Activated T-cell treated with anti-CD3 and anti-CD28 coated beads, Interleukin-2, amount 50 U/mL, for 1 hour (primary cell): Measurements from ENCODE around the gene PM20D2.
"Not testable (repeated sequence)": the region's sequence is repeated elsewhere in the genome, so short reads cannot be mapped to it uniquely, and the experiment has no call there.

Experiments used
- DNase-seq: peaks from one replicate; pipeline ENCODE4 v3.0.0-alpha.2; 2020

Gene PM20D2, protein sequence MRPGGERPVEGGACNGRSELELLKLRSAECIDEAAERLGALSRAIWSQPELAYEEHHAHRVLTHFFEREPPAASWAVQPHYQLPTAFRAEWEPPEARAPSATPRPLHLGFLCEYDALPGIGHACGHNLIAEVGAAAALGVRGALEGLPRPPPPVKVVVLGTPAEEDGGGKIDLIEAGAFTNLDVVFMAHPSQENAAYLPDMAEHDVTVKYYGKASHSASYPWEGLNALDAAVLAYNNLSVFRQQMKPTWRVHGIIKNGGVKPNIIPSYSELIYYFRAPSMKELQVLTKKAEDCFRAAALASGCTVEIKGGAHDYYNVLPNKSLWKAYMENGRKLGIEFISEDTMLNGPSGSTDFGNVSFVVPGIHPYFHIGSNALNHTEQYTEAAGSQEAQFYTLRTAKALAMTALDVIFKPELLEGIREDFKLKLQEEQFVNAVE

DNA sequence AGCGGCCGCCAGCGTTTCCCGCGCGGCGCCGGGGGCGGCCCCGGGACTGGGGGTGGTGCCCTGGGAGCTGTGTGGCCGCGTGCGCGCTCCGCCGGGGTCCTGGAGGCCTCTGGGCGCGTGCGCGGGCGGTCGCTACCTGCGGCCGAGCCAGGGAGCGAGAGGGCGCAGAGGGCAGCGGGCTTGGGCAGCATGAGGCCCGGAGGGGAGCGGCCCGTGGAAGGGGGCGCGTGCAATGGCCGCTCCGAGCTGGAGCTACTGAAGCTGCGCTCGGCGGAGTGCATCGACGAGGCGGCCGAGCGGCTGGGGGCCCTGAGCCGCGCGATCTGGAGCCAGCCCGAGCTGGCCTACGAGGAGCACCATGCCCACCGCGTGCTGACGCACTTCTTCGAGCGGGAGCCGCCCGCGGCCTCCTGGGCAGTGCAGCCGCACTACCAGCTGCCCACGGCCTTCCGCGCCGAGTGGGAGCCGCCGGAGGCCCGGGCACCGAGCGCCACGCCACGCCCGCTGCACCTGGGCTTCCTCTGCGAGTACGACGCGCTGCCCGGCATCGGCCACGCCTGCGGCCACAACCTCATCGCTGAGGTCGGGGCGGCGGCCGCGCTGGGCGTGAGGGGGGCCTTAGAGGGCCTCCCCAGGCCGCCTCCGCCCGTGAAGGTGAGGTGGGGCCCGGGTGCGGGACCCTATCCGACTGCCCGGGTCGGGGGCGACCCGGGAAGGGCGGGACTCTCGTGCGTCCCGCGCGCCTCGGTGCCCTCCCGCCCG, at the start of gene PM20D2:
Gene PM20D2 (plus strand): TSS at position 100 of the 762 bp plus-strand sequence. CDS start 90 bp downstream, at position 190.
- DNase-seq: peak; percentile 71

DNA sequence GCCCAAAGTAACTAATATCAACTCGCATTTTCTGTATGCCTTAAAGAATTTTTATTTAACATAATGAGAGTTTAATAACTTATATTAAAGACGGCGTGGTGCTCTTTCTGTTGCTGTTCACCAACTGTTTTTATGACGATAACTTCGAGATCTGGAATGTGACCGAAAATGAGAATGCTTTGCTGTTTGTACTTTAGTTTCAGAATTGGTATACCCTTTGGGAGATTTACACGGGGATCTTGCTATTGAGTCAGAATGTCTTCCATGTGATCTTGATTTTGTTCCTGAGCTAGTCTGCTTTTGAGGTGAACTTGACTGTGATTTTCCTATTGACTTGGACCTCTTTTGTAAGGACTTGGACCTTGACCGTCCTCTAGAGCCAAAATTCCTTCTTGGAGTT, 47.4 kb upstream of the PM20D2 start:
- DNase-seq: no peak

DNA sequence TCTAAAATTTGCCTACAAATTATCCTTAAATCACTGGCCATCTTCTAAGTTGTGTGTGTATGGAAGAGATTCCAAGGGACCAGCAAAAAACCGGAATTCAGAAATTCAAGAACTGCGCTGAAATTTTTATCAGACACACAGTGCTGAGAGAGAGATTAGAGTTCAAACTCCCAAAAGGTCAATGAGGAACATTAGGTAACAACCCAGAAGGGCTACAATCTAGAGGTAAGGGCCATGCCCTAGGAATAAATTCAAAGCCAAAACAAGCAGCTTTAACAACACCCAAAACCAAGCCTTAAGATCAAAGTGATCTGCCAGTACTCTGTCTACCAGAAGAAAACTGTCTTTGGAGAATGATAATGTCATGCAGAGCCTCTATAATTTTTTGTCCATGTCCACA, 45.7 kb upstream of the PM20D2 start:
- DNase-seq: no peak

DNA sequence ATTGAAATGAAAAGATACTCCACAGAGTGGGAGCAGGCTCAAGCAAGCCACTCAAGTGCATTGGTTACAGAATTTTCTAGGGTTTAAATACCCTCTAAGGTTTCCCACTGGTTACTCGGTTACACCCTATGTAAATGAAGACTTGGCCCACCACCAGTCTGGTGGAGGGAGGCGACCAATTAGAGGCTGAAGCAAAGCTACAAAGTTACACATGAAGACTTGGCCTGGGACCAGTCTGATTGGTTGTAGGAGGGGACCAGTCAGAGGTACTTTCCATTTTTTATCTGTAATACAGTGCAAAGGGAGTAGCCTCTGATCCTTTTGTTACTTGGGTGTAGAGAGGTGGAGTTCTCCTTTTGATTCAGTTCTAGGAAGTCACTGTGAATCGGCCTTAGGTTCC, 35.6 kb upstream of the PM20D2 start:
- DNase-seq: no peak

DNA sequence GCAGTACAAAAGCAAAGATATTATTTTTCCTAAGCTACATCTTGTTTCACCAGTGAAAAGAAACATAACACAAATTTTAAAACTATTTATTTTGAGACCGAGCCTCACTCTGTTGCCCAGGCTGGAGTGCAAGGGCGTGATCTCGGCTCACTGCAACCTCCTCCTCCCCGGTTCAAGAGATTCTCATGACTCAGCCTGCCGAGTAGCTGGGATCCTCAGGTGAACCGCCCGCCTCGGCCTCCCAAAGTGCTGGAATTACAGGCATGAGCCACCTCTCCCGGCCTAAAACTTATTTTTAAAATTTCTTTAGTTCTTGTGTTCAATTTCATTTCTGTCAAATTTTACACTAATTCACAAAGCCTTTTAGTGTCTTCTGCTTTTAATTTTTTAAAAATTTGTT, 33.9 kb upstream of the PM20D2 start:
- no peak for DNase-seq

DNA sequence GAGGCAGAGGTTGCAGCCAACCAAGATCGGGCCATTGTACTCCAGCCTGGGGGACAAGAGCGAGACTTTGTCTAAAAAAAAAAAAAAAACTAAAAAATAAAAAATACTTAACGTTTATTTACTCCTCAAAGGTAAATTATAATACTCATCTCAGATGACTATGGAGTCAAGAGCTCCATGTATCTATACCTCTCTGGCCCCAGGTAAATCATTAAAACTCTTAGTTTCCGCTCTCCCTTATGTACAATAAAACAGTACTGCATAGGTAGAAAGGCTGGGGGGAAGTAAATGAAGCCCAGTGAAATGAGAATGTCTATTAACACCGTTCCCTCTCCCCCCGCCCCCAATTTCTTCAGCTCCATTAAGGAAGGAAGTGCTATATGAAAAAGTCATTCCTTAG, 29.2 kb upstream of the PM20D2 start:
- no peak for DNase-seq

DNA sequence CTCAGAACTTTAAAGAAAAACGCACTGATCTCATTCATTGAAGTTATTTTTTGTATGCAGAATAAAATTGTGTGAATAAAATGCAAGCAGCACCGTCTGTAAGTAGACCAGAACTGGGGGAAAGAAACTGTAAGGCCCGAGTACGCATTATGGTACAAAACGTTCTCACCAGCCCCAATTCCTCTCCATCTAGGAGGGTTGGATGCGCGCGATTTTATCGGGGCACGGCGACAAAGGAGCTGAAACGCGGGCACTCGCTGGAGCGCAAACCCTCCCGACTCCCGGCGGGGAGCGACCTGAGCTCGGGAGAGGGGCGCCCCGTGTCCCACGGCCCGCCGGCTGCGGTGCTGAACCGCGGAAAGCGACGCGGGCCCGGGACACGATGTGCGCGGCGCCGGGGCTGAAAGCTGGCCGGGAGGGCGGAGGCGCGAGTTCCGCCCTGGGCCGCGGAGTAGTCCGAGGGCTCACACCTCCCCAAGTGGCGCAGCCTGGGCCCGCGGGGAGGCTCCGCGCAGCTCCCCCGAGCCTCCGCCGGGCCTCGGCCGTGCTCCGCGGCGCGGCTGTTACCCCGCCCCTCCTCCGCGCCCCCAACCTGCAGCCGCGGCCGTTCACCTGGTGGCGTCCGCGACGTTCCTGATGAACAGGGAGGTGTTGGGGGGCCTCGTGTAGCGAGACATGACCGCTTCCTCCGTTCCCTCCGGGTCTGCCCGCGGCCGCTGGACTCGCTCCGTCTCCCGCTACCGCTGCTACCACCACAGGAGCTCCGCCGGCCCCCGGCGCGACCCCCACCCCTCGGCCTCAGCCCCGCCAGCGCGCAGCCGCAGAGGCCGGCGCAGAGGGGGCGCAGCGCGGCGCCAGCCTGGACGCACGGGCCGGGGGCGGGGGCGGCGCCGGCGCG, 28.4 kb upstream of the PM20D2 start, which contains the start of gene SRSF12:
Gene SRSF12 (minus strand): TSS at position 861 of the 898 bp plus-strand sequence. CDS start 184 bp downstream, at position 677.
- peak; percentile 54 for DNase-seq

DNA sequence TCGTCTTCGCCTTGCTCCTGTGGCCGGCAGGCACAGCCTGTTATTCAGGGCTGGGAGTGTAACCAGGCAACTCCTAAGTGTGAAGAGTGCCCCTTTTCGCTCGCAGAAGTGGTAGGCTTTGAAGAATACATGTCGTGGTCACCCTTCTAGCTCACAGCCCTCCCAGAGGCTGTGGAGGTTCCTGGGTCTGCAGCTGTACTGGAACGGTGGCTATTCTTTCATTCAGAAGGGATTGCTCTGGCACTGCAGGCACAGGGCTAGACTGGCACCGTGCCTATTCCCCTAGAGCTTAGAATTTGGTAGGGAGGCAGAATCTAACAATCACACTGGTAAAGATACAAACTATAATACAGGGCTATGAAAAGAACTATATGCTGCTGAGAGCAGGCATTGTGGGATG, 26.9 kb upstream of the PM20D2 start:
- DNase-seq: no peak

DNA sequence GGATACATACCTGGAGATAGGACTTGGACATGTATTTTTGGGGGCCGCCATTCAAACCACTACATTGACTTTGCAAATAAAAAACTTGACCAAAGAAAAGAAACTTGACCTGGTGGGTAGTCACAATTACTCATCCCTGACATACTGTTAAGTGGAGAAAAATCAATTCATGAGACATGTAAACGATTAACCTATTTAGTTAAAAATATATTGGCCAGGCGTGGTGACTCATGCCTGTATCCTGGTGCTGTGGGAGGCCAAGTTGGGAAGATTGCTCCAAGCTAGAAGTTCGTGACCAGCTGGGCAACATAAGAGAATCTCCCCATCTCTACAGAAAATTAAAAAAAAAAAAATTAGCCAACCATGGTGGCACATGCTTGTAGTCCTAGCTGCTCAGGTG, 25.5 kb upstream of the PM20D2 start:
- DNase-seq: no peak

DNA sequence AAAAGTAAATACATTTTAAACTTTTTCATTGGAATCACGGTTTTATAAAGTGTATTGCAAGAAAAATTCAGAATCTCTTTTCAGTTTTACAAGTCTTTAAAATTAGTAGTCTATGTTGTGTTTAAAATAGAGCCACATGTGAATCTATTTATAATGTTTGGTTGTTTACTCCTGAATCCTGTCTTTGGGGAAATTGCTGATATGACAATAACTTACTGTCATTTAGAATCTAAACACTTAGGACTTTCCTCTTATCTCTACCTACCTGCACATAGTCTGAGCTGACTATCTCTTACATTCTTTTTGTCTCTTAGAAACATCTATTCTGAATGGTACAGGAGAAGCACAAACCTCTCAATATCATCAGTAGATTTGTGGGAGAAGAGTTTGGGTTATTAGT, 23.9 kb upstream of the PM20D2 start:
- DNase-seq: no peak

DNA sequence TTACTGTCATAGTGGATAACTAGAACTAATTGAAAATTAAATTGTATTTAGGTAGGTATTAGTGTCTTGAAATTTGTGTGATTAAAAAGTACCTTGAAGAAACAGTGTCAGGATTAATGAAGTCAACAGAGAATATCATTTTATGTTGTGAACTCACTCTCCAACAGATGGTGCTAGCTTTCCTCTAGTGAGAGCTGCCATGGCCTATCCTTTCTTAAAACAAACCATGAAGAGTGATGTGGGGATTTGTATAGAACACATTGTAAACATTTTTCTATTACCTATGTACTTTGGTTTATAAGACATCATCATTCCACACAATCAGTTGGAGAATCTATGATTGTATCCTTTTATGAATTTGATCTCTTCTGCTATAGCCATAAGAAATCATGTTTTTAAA, 23.2 kb upstream of the PM20D2 start:
- DNase-seq: no peak

DNA sequence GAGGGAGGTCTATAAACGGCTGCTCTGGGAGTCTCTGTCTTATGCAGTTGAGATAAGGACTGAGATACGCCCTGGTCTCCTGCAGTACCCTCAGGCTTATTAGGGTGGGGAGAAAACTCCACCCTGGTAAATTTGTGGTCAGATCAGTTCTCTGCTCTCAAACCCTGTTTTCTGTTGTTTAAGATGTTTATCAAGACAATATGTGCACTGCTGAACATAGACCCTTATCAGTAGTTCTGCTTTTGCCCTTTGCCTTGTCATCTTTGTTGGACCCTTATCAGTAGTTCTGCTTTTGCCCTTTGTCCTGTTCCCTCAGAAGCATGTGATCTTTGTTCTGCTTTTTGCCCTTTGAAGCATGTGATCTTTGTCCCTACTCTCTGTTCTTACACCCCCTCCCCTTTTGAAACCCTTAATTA, 17.6 kb upstream of the PM20D2 start:
- not testable (repeated sequence) for DNase-seq

DNA sequence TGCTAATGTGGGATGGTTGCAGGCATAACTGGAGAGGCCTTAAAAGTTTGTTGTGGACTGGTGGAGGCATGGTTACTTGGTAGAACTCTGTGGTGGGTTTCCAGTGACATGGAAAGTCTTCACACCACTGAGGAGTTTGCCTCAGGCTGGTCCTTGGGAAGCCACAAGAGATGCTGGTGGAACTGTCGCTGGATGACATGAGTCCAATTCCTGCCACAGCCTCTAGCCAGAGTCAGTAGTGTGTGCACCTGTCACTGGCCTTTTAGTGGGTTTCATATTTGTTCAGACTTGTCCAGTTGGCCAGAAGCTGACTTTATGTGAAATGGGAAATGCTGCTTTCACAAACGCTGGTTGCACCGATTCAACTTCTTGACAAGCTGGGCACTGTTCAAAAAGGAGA, 14.3 kb upstream of the PM20D2 start:
- DNase-seq: no peak

DNA sequence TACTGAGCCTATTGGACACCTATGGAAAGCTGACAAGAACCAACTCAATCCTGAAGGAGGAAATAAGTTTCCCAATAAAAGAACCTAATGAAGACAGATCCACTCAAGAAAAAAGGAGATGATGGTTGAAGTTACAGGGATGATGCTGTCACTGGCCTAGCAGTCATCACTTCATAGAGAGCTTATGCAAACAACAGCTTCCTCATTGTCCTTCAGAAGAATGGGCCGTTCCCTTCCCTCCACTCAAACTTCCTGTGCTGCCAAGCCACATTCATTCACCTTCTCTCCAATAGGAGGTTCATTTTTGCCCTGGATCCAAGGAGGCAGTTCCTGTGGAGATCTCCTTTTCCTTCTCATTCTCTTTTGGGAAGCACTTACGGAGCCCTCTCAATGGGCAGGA, 13.8 kb upstream of the PM20D2 start:
- DNase-seq: no peak

DNA sequence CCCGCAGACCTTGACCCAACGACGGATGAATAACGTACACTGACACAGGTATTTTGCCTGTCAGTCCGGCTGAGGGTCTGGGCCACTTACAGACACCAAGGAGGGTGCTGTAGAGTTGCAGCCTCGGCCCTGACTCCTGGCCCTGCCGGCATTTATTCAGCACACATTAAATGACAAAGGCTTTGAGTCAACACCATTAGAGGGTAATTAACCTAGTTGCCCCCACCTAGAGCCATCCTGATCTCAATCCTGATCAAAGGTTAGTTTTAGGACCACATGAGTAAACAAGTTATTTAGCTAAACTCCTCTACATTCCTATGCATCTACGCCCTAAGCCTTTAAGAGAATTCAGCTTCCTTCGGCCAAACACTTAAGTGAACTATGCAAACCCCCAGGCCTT, 11.9 kb upstream of the PM20D2 start:
- DNase-seq: no peak

DNA sequence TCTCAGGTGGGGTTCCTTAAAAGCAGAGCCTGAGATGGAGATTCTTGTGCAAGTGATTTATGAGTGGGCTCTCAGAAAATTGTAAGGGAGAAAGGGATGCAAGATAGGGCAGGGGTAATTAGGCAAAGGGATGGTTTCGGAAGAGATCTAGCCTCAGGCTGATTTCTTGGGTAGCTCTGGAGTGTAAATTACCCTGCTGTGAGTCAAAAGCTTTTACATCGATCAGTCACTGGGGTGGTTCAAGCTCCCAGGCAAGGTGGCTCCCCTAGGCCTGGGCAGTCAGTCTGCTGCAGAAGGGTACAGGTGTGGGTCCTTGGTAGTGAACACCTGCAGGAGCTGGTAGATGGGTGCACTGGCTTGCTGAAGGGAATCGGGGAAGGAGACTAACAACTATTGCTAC, 11.1 kb upstream of the PM20D2 start:
- DNase-seq: no peak

DNA sequence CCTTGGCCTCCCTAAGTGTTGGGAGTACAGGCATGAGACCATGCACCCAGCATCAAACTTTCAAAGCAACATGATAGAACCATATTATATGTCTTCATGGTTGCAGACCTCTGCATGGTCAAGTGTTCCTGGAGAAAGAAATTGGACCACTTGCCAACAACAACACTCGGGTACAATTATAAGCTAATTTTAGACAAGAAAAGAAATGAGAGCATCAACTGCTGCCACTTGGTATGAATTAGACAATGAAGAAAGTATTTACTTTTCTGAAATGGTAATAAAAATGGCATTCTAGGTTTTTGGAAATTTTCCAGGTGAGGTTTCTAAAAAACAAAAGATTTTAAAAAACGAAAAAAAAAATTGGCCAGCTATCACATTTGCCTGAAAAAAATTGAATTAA, 7.7 kb upstream of the PM20D2 start:
- no peak for DNase-seq

DNA sequence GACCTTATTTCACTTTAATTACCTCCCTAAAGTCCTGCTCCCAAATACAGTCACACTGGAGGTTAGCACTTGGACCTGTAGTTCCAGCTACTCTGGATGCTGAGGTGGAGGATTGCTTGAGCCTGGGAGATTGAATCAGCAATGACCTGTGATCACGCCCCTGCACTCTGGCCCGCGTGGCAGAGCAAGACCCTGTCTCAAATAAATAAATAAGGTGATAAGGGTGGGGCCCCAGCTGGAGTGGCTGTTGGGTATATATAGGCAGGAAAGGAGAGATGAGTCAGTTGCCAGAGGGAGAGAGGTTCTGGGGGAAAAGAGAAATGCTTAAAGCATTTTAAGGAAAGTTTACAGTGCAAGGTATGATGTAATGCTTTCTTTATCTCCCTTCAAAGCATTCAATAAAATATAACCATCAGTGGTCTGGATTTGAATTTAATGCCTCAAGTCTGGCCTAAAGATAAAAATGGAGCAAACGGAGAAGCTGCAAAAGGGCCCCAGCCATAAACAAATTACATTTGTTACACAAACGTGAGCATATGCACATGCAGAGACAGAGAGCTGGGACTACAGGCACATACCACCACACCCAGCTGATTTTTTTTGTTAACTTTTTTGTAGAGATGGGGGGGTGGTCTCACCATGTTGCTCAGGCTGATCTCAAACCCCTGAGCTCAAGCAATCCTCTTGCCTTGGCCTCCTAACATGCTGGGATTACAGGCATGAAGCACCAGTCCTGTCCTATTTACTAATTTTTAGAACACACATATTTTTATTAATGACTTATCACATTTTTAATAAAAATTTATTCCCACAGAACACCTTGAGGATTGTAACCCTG, 6.1 kb upstream of the PM20D2 start:
- no peak for DNase-seq

DNA sequence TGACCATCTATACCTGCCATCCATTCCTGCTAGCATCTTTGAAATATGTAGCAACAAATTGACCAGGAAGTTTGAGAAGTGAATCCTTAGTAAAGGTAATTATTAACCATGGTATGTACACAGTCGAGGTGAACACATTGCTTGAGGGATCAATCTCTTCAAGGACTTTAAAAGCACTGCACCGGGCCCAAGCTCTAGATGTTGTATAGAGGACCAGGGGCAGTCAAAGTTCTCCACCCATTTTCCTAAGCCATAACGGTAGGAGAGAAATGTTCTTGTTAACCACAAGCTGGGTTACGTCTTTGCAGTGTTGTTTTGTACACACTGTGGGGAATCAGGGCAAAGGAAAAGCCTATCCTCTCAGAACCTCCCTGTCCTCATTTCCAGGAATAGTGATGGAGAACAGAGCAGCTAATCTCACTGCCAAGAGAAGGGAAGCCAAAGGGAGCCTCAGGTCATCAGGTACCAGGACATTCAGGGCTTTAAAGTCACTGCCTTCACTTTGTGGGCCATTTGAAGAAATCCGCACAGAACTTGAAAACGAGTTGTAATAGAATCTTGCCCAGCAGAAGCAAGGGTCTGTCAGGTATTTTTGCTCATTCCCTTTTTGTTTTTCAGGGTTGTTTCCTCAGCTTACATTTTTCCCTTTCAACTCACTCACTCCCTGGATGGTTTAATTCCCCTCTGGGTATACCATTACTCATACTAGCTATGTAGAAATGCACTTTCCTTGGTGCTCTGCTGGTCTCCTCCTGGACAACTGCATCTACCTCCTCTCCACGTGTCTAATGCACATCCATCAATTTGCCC, 5.3 kb upstream of the PM20D2 start:
- no peak for DNase-seq

DNA sequence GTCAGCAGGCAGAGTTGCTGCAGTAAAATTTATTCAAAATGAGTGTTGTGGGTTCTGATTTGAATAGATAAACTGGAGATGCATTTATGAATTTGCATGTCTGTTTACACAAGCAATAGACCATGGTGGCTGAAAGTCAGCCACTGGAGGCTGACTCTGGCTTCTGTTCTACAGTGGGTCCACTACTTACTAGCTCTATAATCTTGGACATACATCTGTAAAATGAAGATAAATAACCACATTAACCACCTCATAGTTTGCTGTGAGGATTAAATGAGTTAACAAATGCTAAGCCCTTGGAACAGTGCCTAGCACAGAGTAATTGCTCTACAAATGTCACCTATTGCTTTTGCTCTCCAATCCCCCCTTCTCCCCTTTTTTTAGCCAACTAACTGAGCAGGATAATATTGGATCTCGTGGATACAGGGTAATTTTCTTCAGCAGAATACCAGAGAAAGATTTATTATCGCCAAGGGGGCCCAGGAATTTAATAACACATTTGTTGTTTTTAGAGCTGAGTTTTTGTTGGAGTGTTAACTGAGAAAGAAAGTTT, 1.4 kb upstream of the PM20D2 start:
- DNase-seq: no peak
